Measurements from ENCODE around the gene BPIFB6.

The BPIFB6 gene

DNA sequence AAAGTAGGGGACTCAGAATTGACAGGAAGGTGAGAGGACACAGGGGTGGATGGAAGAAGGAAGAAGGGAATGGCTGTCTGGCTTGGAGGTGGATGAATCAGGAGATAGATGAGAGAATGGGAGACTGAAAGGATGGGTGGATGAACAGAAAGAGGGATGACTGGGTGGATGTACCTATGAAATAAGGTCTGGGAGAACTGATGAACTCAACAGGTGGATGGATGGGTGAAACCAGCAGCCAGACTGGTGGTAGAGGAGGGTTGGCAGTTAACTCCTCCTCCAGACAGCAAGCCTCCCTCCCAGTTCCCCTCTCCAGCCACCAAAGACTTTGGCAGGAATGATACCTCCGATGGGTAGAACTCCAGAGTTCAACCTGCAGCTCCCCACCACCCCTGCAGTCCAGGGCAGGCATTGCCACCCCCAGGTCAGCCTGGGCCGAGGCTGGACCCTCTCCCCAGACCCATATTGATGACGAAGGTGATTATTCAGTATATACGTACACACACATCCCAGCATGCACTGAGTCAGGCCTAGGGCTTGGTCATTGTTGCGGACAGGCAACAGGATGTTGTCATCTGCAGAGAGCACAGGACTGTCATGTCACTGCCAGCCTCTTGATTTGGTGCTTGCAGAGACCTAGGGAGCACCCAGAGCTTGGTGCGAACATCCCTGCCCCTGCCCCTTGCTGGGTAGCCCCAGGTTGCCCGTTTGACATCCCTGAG, 29.2 kb upstream of the BPIFB6 start:
- no peak for DNase-seq

DNA sequence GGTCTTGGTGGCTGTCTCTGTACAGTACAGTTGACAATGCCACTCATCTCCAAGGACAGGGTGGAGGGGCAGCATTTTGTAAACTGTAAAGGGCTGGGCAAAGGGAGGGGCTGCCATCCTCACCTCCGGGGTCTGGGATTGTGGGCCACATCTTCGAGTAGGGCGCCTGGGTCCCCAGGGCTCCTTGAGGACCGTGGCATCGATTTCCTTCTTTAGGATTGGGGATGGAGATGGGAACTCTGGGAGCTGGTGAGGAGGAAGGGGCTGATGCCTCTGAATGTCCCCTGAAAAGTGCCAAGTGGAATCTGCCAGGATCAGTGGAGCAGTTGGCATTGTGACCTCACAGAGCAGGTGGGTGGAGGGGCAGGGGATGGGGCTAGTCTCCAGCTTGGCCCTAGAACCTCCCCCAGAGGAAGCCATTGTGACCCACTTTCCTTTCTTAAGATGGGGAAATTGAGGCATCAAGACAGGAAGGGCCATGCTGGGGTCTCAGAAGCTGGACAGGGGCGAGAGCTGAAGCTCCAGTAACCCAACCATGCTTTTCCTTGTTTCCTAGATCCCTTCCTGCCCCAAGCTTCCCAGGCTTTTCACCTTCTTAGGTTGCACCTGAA, 27.2 kb upstream of the BPIFB6 start, which contains the start of gene SUN5:
Gene SUN5, minus strand, starts transcription at position 293 of the 611 bp plus-strand sequence. Its CDS starts 93 bp downstream, at position 200.
- DNase-seq = no peak

DNA sequence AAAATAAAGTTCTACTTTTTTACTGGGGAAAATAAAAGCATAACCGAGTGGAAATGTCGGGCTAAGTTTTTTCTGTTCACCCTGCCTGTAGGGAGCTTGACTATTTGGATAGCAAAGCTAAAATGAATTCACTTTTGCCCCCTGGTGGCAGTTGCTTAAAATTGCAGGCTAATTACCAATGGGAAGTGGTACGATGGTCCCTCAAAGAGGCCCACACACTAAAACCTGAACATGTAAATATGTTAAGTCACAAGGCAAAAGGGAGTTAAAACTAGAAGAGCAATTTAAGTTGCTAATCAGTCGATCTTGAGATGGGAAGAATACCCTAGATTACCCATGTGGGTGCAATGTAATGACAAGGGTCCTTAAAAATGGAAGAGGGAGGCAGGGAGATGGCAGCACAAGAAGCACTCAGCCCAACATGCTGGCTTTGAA, 26.3 kb upstream of the BPIFB6 start:
- DNase-seq = peak; percentile 28

DNA sequence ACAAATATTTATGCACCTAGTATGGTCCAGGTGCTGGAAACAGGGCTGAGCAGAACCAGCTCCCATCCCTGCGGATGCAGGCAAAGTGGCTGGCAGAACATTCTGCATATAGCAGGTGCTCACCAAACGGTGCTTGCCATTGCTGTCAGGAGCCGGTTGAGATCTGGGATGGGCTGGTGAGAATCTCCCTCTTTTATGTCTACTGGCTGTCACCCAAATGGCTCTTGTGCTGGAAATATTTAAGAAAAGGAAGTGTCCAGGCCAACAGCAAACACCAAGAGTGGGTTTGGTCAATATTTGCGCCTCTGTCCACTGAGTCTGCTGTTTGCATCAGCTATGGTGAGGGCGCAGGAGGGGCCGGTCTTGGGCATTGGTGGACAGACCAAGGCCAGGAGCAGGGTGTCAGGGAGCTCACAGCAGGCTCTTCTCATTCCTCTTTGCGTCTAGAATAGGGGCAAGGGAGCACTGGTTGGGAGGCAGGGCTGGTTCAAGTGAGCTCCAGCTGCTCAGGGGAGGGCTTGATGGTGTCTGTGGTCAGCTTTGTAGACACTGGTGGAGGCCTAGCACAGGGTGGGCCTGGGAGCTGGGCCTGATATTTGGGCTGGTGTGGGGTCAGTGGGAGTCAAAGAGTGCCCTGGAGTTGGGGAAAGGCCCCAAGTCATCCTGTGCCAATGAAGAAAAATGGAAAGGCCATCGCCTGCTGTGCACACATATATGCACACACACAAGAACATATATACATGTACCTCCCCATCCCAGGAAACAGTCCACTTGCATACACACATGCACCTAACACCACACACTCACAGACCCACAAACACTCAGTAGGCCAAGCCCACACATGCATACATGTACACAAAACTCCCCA, 25.3 kb upstream of the BPIFB6 start:
- no peak for DNase-seq

DNA sequence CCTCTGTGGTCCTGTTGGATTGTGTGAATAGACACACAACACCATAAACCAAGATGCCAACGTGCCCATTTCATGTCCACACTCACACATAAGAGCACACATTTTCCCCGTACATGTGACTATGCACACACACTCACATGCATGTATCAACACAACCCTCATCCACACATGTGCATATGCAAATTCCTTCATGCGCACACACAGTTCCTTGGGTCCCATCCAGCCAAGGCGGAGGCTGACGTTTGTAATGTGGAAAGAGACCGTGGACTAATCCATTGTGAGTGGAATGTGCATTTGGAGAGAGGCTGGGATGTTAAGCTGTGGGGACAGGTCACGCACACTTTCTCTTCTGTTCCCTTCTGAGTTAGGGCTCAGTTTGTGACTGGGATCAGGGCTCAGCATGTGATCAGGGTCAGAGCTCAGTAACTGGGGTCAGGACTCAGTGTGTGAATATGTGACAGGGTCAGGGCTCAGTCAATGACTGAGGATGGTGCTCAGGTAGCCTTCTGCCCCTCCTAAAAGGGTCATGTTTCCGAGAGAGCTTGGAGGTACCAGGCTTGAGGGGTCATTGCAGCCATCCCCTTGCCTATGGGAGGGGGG, 24.6 kb upstream of the BPIFB6 start:
- no peak for DNase-seq

DNA sequence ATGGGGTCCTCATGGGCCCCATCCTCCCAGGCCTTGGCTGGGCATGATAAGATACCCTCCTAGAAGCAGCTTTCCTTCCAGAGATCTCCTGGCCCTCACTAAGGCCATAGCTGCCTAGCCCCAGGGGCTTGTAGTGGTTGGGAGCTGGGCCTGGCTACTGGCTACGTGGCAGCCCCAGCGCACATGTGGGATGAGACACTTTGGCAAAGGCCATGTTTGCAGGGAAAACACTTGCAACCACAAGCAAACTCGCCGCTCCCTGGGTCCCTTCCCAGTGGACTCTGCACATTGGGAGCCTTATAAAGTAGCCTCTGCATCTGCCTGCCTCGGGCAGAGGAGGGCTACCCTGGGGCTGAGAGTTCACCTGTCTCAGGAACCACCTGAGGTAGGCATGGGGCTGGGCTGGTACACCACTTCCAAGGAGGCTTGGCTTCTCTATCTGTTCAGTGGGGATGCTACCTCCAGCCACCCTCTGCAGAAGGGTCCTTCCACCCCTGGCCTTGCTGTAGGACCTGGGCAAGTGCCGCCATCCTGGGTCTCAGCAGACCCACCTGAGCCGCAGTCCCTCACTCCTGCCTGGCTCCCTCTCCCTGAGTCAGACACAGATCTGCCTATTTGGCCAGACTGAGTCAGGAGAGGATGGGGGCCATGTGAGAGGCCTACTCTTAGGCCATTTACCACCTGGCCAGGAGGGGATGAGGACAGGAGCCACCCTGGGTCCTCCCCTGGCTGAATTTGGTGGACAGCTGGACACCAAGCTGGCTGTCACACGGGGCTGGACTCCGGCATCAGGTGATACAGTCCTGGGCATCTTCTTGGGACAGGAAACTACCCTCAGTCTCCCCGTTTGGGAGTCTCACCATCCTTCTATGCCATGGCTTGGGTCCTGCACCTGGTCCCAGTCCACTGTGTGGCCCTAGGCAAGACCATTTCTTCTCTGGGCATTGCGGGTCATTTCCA, 23.8 kb upstream of the BPIFB6 start, which contains the start of gene BPIFB2:
Gene BPIFB2, plus strand, starts transcription at position 329 of the 960 bp plus-strand sequence. CDS start 871 bp downstream, outside the sequence.
- no peak for DNase-seq

DNA sequence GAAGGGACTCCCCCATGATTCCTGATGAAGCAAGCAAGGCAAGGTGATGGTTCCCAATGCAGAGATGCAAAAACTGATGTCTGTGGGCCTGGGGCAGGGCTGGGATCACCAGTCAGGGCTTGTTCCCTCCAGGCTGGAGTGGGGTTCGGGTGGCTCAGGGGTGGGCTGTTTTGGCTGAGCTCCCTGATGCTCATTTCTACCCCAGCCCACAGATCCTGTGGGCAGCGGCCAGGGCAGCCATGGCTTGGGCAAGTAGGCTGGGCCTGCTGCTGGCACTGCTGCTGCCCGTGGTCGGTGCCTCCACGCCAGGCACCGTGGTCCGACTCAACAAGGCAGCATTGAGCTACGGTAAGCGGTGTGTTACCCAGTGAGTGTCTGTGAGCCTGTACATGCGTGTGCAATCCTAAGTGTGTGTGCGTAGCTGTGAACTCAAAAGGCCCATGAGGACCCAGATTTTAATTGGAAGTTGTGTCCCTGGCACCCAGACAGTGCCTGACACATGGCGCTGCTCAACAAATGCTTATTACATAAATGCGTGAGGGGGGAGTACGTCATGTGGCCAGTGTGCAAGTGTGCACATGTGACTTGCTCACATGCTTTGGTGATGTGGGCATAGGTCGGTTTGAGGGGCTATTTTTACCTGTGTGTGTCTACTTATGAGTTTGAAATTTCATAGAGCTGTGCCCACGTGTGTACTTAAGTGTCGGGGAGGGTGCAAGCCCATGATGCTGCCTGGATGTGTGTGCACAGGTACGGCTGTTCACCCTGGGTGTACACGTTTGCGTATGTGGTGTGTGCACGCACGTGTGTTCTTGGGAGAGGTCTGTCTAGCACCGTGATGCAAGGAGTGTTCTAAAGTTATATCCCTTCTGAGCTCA, 22.9 kb upstream of the BPIFB6 start:
- DNase-seq = no peak

DNA sequence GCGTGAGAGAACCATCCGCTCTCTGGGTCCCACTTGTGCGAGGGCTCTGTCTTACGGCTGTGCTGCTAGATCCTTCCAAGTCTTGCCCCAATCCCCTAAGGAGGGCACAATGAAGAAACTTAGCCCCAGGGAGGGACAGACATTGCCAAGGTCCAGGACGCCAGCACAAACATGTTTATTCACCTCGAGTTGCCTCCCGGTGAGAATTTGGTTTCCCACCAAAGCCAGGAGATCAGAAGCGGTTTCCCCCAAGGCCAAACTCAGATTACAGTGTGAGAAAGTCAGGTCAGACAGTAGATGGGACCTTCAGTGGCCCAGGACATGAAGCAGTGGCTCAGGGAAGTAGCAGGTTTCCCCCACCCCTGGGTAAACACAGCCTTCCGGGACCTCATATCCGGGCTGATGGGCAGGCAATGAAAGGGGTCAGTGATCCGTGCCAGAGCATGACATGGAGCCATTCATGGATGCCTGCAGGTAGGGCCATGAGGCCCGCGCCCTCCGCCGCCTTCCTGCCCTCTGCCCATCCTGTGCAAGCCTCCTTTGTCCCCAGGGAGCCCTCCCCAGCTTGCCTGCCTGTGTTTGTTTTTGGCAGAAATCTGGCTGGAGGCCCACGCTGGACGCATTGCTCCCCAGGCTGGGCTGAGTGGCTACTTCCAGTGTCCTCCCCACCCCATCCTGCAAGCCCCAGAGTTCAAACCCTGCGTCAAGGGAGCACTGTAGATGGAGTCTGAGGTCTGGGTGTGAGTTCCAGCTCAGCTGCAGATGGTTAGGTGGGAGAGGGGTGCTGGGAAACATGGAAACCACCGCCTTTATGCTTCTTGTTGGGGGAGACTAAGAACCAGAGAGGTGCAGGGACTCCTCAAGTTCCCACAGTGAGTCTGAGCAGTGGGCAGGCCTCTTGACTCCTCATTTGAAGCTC, 22.0 kb upstream of the BPIFB6 start:
- DNase-seq = no peak

DNA sequence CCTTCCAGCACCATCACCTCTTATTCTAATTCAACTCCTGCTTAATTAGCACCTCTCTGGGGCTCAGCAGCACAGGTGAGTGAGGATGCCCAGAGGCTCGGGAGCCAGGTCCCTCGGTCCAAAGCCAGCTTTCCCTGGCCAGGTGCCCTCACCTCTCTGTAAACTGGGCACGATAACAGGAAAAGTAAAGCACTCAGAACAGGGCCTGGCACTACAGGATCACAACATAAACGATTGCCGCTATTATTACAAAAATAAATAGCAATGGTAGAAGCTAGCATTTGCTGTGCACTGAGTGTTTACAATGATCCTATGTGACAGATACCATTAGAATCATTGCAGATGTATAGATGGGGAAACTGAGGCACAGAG, 21.3 kb upstream of the BPIFB6 start:
- DNase-seq = no peak

DNA sequence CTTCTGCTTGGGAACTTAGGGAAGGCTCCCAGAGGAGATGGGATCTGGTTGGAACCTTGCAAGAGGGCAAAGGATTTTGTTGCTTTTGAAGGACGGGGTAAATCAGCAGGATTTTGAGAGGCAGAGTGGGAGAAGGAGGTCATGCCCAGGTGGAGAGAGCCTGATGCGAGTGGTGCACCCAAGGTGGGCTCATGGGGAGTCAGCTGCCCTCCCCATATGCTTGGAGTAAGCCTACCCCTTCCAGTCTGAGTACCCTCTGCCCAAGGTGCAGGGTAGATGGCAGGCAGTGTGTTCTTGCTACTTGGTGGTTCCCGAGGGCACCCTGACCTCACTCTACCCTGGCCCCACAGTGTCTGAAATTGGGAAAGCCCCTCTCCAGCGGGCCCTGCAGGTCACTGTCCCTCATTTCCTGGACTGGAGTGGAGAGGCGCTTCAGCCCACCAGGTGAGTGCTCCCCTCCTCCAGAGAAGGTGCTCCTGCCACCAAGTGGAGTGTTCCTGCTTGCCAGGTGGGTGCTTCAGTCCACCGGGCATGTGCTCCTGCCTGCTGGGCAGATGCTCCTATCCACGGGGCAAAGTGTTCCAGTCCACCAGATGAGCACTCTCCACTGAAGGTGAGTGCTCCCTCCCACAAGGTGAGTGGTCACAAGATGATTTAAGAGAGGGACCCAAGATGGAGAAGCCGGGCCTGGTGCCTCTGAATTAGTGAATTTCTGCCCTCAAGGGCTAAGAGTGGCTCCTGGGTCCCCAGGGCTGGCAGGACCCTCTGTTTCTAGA, 20.6 kb upstream of the BPIFB6 start:
- no peak for DNase-seq

DNA sequence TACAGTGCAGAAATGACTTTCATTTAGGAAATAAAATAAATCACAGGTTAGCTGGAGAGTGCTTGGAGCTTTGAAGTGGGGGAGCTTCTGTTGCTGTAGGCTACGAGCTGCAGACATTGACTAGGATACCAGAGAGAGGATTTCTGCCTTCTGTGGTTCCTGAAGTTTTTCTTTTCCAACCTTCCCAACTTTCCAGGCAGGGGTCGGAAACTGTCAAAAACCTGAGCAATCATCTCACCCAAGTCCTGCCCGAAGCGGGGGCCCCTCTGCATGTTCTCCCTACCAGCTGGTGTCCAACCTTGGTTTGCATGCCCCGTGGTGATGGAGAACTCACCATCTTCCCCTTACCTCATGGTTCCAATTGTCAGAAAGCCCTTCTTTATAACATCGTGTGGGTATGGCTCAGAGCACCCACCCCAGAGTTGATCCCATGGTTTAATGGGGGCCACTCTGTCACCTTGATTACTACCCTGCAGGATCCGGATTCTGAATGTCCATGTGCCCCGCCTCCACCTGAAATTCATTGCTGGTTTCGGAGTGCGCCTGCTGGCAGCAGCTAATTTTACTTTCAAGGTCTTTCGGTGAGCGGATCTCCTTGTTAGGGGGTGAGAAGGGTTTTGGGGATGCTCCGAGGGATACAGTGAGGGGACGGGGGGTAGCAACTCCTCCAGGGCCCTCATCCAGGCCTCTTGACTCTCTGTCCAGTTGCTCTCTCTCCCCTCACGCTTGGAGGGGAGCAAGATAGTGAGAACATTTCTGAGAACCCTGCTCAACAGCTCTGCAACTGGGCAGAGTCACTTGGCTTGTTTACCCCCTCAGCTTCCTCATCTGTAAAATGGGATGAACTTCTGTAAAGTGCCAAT, 18.9 kb upstream of the BPIFB6 start:
- no peak for DNase-seq

DNA sequence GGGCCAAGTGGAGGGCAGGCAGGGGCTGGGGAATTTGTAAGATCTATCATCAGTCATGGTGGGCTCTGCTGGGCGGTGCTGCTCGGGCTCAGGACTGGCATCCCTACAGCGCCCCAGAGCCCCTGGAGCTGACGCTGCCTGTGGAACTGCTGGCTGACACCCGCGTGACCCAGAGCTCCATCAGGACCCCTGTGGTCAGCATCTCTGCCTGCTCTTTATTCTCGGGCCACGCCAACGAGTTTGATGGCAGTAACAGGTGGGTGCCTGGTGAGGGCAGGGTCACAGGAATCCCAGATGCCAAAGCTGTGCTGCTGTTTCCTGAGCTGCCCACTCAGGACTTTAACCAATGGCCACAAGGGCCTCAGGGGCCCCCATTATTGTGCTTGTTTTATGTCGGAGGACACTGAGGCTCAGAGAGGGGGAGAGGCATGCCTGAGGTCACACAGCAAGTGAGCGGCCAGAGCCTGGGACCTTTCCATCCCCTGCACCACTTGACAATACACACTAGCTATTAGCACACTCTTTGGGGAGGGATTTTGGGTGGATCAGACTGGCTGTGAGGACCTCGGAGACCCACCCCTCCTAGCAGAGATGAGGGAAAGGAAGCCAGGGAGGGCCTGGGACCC, 17.6 kb upstream of the BPIFB6 start:
- no peak for DNase-seq

DNA sequence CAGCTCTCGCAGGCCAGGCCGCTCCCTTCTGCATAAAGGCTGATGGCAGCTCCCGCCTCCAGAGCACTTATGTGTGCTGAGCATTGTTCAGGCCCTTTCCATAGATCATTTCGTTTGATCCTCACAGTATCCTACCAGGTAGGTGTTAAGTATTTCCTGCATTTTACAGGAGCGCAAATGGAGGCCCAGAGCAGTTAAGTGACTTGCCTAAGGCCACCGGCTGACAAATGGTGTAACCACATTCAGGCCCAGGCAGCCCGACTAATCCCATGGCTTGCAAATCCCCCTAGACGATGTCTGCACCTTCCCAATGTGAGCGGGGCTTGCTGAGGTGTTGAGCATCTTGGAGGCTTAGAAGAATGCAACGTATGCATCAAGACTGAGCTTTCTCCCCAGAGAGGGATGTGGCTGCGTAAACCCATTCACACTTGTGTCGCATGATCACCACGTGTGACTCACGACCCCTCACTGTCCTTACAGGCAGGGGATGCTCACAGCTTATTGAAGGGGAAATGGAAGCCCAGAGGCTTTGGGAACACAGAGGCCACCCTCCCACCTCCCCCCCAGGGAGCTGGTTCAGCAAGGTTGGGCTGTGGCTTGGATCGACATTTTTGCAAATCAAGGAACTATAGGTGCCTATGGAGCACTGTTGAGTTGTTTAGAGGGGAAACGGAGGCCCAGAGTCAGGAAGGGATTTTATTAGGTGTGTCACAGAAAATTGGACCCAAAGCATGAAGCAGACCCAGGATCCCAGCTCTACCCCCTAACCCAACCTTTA, 16.9 kb upstream of the BPIFB6 start:
- DNase-seq = no peak

DNA sequence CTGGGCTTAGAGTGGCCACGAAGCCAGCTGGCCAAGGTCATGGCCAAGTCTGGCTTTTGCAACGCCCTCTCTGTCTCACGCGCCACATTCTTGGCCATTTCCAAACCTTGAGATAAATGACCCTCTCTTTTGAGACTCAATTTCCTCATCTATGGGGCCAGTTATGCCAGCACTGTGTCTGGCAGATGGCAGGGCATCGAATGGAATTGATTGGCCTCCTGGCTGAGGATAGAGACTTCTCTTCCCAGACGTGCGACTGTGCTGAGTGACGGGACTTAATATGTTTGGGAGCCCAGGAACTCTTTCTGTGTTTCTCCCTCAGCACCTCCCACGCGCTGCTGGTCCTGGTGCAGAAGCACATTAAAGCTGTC, 16.3 kb upstream of the BPIFB6 start:
- no peak for DNase-seq

DNA sequence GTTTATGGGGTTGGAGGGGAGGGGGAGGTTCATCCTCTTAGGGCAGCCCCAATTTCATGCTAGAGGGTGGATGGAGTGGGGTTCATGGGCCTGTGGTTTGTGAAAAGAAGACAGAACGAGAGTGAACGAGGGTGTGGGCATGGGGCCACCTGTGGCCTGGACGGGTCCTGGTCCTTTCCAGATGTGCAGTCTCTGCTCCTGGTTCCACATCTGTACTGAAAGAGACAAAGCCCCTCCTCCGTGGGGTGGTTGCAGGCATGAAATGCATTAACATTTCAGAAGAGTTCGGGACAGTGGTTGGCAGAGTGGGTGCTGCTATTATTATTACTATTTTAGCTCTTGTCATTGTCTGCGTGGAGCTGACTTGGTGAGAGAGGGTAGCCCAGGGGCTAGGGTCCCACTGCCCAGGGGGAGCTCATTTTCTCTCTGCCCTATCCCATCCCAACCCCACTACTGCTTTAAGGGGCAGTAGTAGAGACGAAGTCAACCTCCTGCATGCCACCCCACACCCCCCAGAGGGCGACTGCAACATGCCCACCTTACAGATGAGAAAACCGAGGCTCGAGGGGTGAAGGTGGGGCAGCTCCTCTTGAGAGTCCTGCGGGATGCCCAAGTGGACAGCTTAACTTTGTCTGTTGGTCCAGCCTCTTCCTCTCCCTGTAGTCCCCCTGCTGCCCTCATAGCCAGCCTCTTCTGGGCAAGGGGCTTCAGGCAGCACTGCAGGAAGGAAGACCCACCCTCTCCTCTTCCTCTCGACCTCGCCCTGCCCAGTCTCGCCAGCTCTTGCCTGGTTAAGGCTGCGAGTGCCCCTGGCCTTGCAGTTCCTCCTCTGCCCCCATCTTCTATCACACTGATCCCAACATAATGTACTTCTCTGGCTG, 15.5 kb upstream of the BPIFB6 start:
- no peak for DNase-seq

Measured in central memory CD4-positive, alpha-beta T cell (primary cell).